Right lobe of liver (tissue), 6 donors: ENCODE measurements around the gene BCKDHB. TPM values are rescaled to one million over a fixed set of nuclear protein-coding genes. Genes with fewer than 3 reads are reported as not detected.

Experiments
- ATAC-seq, 4 donors: fragments of 200-7000 bp; cut with Tn5 transposase; one replicate each; pipeline ENCODE4 v1.9.1; 2020; ENCODE audit warnings: mild to moderate bottlenecking in 4 of 4, moderate library complexity in 4 of 4
- DNase-seq, 3 donors: peaks; one replicate each; pipeline ENCODE4 v3.0.0-alpha.2; 2020
- H3K27ac ChIP-seq, 3 donors: fragments of 200-600 bp; one replicate each; pipeline ENCODE4 v1.8.0; 2022
- H3K27me3 ChIP-seq, 2 donors: fragments of 200-600 bp; one replicate each; pipeline ENCODE4 v1.8.0; 2022
- H3K36me3 ChIP-seq, 4 donors: fragments of 200-600 bp; sonication (generic) in 1 of 4; one replicate each; pipeline versions ENCODE4 v1.5.1 to v1.8.0; 2017 to 2022; ENCODE audit warnings: control low read depth in 1 of 4
- H3K4me1 ChIP-seq, 4 donors: fragments of 200-600 bp; sonication (generic) in 1 of 4; one replicate each; pipeline versions ENCODE4 v1.5.1 to v1.8.0; 2017 to 2022; ENCODE audit warnings: control low read depth in 1 of 4
- H3K4me3 ChIP-seq, 3 donors: fragments of 200-600 bp; one replicate each; pipeline ENCODE4 v1.8.0; 2022
- H3K9me3 ChIP-seq, 4 donors: fragments of 200-600 bp; sonication (generic) in 1 of 4; one replicate each; pipeline versions ENCODE4 v1.5.1 to v1.8.0; 2017 to 2022; ENCODE audit warnings: control low read depth in 1 of 4
- POLR2A ChIP-seq: fragments of 450-650 bp; IDR thresholded peaks from one replicate; pipeline ENCODE4 v1.6.1; 2017; ENCODE audit warnings: antibody characterized with exemption, mild to moderate bottlenecking
- WGBS: methylation state at CpG from one replicate; pipeline ENCODE4 v1.1.6; 2018; ENCODE audit warnings: low coverage, low lambda C conversion rate; ENCODE audit not compliant: insufficient coverage; ENCODE audit errors: missing lambda C conversion rate; 5-methylcytosine and 5-hydroxymethylcytosine counted together
- intact Hi-C, 2 donors: fragments of 100-400 bp; cut with DNase I; formaldehyde crosslinking; loops; one replicate each; pipeline versions ENCODE4 v1.11.2 to v1.14.1; 2022
- total RNA-seq, 6 experiments: library from RNA; depleted of rRNA in 2 of 6; stranded (reverse); fragments of >200 nt in 2 of 6; fragmentation: NEBNext Ultra II Directional in 3 of 6; extraction: Animal tissue kit (Norgen Biotek cat#: 25700) in 3 of 6; gene quantifications; one replicate each; pipeline versions ENCODE4 v1.1.0 to v1.2.4, GENCODE V29; 2016 to 2023
- TF ChIP-seq, protein P1 (sequence below), 4 donors: fragments of 200-600 bp in 3 of 4; fragments of 450-650 bp in 1 of 4; IDR thresholded peaks; one replicate each; pipeline versions ENCODE4 v1.5.1 to v1.8.0; 2016 to 2022; ENCODE audit warnings: antibody characterized with exemption in 4 of 4, mild to moderate bottlenecking in 2 of 4
- donor health status: DM: no; HTN: yes; CAD: no.
- donor health status: DM: no; HTN: no; CAD: no.
- donor health status: DM: no; HTN: no; CAD: no.
- donor health status: DM: no; HTN: yes; CAD: no.
- donor health status: DM: no; HTN: yes; CAD: no.

BCKDHB gene
- total RNA-seq, 6 experiments from 2014 or later = 22.1 to 57.2 (median 43.9) TPM

GRCh38 chr6:80268865-80269730 is 162.6 kb downstream of the BCKDHB start:
- Histone ChIP-seq H3K9me3 (no peaks in the 10 kb centered on the region), H3K27me3 (no peaks in the 10 kb centered on the region), H3K27ac (no peak overlapping the region), H3K36me3 (peaks cover 0 to 3% (median 0%) of the 10 kb centered on the region in 4 donors), H3K4me3 (no peak overlapping the region), H3K4me1 (no peaks in the 10 kb centered on the region)
- no peak for TF ChIP-seq POLR2A
- DNase-seq (no peak), ATAC-seq (no peak)
- intact Hi-C loops = no loop called here
- WGBS = 90% methylated on average over 10 of the region's 10 CpGs

DNA sequence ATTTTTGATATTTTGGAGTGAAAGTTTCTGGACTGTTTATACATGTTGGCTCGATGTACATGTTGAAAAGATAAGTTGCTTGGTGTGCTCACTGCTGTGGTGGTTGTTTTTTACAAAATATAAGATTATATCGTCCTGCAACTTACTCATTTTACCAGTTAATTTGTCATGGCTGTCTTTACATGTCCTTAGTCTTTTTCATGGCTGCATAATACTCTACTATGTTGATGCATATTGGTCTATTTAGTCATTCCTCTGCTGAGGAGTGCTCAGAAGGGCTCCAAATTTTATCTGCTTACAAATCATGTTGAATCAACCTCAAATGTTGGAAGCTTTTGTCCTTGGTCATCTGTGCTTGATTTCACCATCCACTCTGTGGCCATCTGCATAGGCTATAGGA is 164.6 kb downstream of the BCKDHB start:
- Histone ChIP-seq H3K27me3 (no peaks in the 10 kb centered on the region), H3K9me3 (no peaks in the 10 kb centered on the region), H3K4me3 (no peak overlapping the region), H3K27ac (no peak overlapping the region), H3K36me3 (no peaks in the 10 kb centered on the region), H3K4me1 (no peaks in the 10 kb centered on the region)
- TF ChIP-seq, protein P1, sequence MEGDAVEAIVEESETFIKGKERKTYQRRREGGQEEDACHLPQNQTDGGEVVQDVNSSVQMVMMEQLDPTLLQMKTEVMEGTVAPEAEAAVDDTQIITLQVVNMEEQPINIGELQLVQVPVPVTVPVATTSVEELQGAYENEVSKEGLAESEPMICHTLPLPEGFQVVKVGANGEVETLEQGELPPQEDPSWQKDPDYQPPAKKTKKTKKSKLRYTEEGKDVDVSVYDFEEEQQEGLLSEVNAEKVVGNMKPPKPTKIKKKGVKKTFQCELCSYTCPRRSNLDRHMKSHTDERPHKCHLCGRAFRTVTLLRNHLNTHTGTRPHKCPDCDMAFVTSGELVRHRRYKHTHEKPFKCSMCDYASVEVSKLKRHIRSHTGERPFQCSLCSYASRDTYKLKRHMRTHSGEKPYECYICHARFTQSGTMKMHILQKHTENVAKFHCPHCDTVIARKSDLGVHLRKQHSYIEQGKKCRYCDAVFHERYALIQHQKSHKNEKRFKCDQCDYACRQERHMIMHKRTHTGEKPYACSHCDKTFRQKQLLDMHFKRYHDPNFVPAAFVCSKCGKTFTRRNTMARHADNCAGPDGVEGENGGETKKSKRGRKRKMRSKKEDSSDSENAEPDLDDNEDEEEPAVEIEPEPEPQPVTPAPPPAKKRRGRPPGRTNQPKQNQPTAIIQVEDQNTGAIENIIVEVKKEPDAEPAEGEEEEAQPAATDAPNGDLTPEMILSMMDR (IDR thresholded peaks at IDR 0.05) = no peak
- TF ChIP-seq POLR2A = no peak
- no peak for DNase-seq
- WGBS = 96% methylated on average over 2 of the region's 2 CpGs
- intact Hi-C loops = no loop called here
- ATAC-seq = no peak

DNA sequence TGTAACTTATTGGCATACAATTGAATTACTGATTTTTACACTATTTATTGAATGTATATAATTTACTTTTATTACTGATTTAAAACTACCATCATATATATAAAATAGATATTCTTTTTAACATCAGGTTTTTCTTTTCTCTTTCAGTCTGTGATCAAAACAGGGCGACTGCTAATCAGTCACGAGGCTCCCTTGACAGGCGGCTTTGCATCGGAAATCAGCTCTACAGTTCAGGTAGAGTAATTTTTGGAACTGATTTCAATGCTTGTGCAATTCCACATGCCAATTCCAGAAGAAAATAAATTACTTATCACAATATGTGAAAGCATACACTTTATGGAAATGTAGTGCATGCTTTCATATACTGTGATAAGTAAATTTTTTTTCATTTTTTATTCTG is 166.5 kb downstream of the BCKDHB start:
- DNase-seq (no peak), ATAC-seq (no peak)
- no peak overlapping the region for H3K4me3 ChIP-seq
- H3K9me3 ChIP-seq = no peaks in the 10 kb centered on the region
- TF ChIP-seq, protein P1 (IDR thresholded peaks at IDR 0.05) = no peak
- TF ChIP-seq POLR2A = no peak
- WGBS = 97% methylated on average over 4 of the region's 4 CpGs
- intact Hi-C loops = no loop called here
- H3K4me1 ChIP-seq = no peaks in the 10 kb centered on the region
- no peaks in the 10 kb centered on the region for H3K27me3 ChIP-seq
- no peak overlapping the region for H3K27ac ChIP-seq
- no peaks in the 10 kb centered on the region for H3K36me3 ChIP-seq

DNA sequence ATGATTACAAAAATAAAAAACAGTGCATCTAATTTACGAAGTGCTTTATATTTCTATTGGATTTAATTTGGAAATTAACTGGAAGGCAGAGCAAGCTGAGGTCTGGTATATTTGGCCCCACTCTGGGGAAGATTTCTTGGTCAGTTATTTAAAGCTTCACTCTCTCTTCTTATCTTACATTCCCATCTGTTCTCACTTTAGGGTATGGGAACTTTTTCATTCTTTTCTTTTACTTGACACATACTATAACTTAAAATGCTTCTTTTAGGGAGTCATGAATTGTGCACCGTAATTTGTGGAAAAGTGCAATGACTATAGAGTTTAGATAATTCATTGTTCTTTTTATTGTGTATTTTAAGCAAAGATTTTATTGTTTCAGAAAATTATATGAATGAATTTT is 170.4 kb downstream of the BCKDHB start:
- no peak for TF ChIP-seq POLR2A
- TF ChIP-seq, protein P1 (IDR thresholded peaks at IDR 0.05) = no peak
- Histone ChIP-seq H3K9me3 (no peaks in the 10 kb centered on the region), H3K27ac (no peak overlapping the region), H3K4me3 (no peak overlapping the region), H3K4me1 (no peaks in the 10 kb centered on the region), H3K36me3 (no peaks in the 10 kb centered on the region), H3K27me3 (no peaks in the 10 kb centered on the region)
- DNase-seq (no peak), ATAC-seq (no peak)
- WGBS = 93% methylated on average over 2 of the region's 2 CpGs
- intact Hi-C loops = no loop called here

GRCh38 chr6:80277501-80277900 is 171.0 kb downstream of the BCKDHB start:
- no peaks in the 10 kb centered on the region for H3K36me3 ChIP-seq
- no peak overlapping the region for H3K27ac ChIP-seq
- no peaks in the 10 kb centered on the region for H3K27me3 ChIP-seq
- TF ChIP-seq, protein P1 (IDR thresholded peaks at IDR 0.05) = no peak
- TF ChIP-seq POLR2A = no peak
- 100% methylated on average over 1 of the region's 1 CpG for WGBS
- no peak for ATAC-seq
- DNase-seq = no peak
- no peaks in the 10 kb centered on the region for H3K4me1 ChIP-seq
- intact Hi-C loops = no loop called here
- H3K4me3 ChIP-seq = no peak overlapping the region
- no peaks in the 10 kb centered on the region for H3K9me3 ChIP-seq
